ENCODE measurements around the gene SLX4IP. TPM values are rescaled to one million over a fixed set of nuclear protein-coding genes. Genes with fewer than 3 reads are reported as not detected.

The SLX4IP gene
- total RNA-seq, 2 experiments from 2014 or later, result 1.6 to 1.8 TPM

DNA sequence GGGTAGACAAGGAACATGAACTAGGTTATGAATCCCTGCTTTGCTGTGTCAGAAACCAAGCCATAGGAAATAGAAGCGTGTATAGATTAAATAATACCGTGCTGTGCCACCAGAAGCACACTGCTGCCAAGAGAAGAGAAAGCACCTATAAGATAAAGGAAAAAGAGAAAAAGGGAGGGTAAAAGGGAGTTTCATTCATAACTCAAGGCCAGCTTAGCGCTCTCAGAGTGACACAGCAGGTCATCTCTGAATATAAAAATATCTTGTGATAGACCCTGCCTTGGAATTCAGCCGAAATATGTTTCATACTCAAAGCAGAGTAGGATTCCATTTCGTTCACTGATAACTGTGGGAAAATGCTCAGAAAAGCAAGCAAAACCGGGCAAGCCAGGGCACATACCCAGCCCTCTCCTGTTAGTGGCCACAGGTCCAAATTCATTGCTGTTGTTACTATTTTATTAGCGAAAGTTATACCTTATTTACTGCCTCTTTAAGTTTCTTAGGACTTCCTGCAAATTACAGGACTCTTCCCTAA lies 230.0 kb downstream of the SLX4IP start:
- Histone ChIP-seq H3K27me3 (ENCODE audit: control insufficient read depth in 1 of 2, insufficient read depth in 2 of 2, low read length in 2 of 2) (peaks cover 5 to 16% of the 10 kb centered on the region in 2 experiments), H3K4me1 (ENCODE audit: insufficient read depth, low read length) (no peaks in the 10 kb centered on the region), H3K36me3 (ENCODE audit: insufficient read depth, low read length) (no peaks in the 10 kb centered on the region), H3K4me3 (ENCODE audit: low read length) (no peak overlapping the region), H3K9me3 (ENCODE audit: control insufficient read depth in 1 of 2, insufficient read depth in 1 of 2, low read length in 2 of 2) (peaks cover 0 to 11% of the 10 kb centered on the region in 2 experiments), H3K27ac (ENCODE audit: low read depth in 1 of 2, low read length in 2 of 2) (no peak overlapping the region)
- H3K27me3 Mint-ChIP-seq, result peaks cover 69% of the 10 kb centered on the region
- DNase-seq (no peak), ATAC-seq (ENCODE audit: poor library complexity) (no peak)
- H3K36me3 Mint-ChIP-seq (ENCODE audit: low read depth), result no peaks in the 10 kb centered on the region
- no peak overlapping the region for H3K4me3 Mint-ChIP-seq
- H3K4me1 Mint-ChIP-seq (ENCODE audit: low read depth), result peaks cover under 1% of the 10 kb centered on the region
- CTCF ChIA-PET, result no interaction called here
- H3K27ac Mint-ChIP-seq, result no peak overlapping the region
- intact Hi-C loops (cut with DNase I, micrococcal nuclease), result no loop called here
- H3K9me3 Mint-ChIP-seq, result no peaks in the 10 kb centered on the region
- TF ChIP-seq, protein P1, sequence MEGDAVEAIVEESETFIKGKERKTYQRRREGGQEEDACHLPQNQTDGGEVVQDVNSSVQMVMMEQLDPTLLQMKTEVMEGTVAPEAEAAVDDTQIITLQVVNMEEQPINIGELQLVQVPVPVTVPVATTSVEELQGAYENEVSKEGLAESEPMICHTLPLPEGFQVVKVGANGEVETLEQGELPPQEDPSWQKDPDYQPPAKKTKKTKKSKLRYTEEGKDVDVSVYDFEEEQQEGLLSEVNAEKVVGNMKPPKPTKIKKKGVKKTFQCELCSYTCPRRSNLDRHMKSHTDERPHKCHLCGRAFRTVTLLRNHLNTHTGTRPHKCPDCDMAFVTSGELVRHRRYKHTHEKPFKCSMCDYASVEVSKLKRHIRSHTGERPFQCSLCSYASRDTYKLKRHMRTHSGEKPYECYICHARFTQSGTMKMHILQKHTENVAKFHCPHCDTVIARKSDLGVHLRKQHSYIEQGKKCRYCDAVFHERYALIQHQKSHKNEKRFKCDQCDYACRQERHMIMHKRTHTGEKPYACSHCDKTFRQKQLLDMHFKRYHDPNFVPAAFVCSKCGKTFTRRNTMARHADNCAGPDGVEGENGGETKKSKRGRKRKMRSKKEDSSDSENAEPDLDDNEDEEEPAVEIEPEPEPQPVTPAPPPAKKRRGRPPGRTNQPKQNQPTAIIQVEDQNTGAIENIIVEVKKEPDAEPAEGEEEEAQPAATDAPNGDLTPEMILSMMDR (IDR thresholded peaks at IDR 0.05), result no peak
- POLR2A ChIA-PET, result no interaction called here

DNA sequence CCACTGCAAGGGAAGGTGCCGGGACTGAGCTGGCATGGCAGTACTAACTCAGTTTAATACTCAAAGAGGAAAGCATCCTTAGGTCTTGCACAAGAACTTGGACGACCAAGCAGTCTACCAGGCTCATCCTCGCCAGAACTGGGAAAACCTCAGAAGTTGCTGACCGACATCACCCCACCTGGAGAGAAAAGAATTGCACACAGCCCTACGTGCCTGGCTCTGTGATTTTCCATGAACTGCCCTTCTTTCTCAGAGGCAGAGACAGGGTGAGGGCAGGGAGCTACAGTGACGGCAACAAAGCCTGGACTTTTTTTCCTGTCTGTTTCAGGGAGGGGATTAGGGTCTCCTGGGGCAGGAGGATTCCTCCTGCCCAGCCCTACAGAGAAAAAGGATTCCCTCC lies 230.7 kb downstream of the SLX4IP start:
- Mint-ChIP-seq H3K4me3 (no peak overlapping the region), H3K36me3 (ENCODE audit: low read depth) (no peaks in the 10 kb centered on the region), H3K27me3 (peaks cover 73% of the 10 kb centered on the region), H3K4me1 (ENCODE audit: low read depth) (peaks cover 7% of the 10 kb centered on the region), H3K9me3 (no peaks in the 10 kb centered on the region), H3K27ac (no peak overlapping the region)
- Histone ChIP-seq H3K9me3 (ENCODE audit: control insufficient read depth in 1 of 2, insufficient read depth in 1 of 2, low read length in 2 of 2) (peaks cover 0 to 11% of the 10 kb centered on the region in 2 experiments), H3K4me3 (ENCODE audit: low read length) (no peak overlapping the region), H3K4me1 (ENCODE audit: insufficient read depth, low read length) (no peaks in the 10 kb centered on the region), H3K27me3 (ENCODE audit: control insufficient read depth in 1 of 2, insufficient read depth in 2 of 2, low read length in 2 of 2) (peaks cover 10 to 21% of the 10 kb centered on the region in 2 experiments), H3K36me3 (ENCODE audit: insufficient read depth, low read length) (no peaks in the 10 kb centered on the region), H3K27ac (ENCODE audit: low read depth in 1 of 2, low read length in 2 of 2) (no peak overlapping the region)
- no peak for ATAC-seq (ENCODE audit: poor library complexity)
- ChIA-PET POLR2A (no interaction called here), CTCF (no interaction called here)
- intact Hi-C loops (cut with DNase I, micrococcal nuclease), result no loop called here
- TF ChIP-seq, protein P1 (IDR thresholded peaks at IDR 0.05), result no peak
- no peak for DNase-seq

DNA sequence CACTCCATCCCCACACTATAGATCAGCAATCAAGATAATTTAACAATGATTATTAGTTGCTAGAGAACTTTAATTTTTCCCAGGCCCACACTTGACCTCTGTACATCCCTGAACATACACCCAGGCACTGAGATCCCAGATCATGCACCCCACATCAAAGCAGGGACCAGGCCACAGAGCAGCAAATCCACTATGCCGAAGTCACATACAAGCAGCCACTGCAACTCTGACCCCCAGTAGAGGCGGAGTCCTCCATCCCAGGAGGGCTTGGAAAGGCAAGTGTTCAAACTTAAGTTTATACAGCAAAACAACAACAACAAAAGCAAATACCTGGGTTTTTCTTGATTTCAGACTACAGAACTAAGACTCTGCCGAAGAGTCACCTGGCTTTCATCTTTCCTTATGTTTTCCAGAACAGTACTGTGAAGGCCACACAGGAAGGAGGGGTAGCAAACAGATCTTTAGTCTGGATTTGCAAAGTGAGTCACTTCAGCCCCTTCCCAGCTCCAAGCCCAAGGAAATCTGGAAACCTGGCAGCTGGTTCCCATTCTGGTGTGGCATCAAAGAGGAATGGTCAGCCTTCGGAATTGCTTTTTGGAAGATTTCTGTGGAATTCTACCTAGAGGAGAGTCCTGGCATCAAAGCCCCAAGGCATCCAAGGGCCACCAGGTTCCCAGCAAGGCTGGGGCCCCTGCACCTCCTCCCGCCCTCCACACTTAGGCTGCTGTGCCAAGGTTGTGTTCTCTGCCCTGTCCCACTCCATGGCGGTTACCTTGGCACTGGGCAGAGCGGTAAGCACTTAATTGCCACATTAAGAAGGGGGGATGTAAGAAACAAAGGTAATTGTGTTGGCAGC lies 231.3 kb downstream of the SLX4IP start:
- Mint-ChIP-seq H3K4me3 (no peak overlapping the region), H3K27ac (no peak overlapping the region), H3K4me1 (ENCODE audit: low read depth) (peaks cover 14% of the 10 kb centered on the region), H3K9me3 (no peaks in the 10 kb centered on the region), H3K36me3 (ENCODE audit: low read depth) (no peaks in the 10 kb centered on the region), H3K27me3 (peaks cover 75% of the 10 kb centered on the region)
- H3K9me3 ChIP-seq (ENCODE audit: control insufficient read depth in 1 of 2, insufficient read depth in 1 of 2, low read length in 2 of 2), result peaks cover 0 to 7% of the 10 kb centered on the region in 2 experiments
- H3K27me3 ChIP-seq (ENCODE audit: control insufficient read depth in 1 of 2, insufficient read depth in 2 of 2, low read length in 2 of 2), result peaks cover 17 to 27% of the 10 kb centered on the region in 2 experiments
- DNase-seq (no peak), ATAC-seq (ENCODE audit: poor library complexity) (no peak)
- ChIA-PET POLR2A (no interaction called here), CTCF (no interaction called here)
- TF ChIP-seq, protein P1 (IDR thresholded peaks at IDR 0.05), result no peak
- intact Hi-C loops (cut with DNase I, micrococcal nuclease), result no loop called here
- H3K36me3 ChIP-seq (ENCODE audit: insufficient read depth, low read length), result no peaks in the 10 kb centered on the region
- no peak overlapping the region for H3K4me3 ChIP-seq (ENCODE audit: low read length)
- peaks cover 3% of the 10 kb centered on the region for H3K4me1 ChIP-seq (ENCODE audit: insufficient read depth, low read length)
- no peak overlapping the region for H3K27ac ChIP-seq (ENCODE audit: low read depth in 1 of 2, low read length in 2 of 2)

Measured in CD4-positive, alpha-beta T cell (primary cell).